NCI-H146 treated with DMSO at 0.1 percent for 48 hours (cell line): ENCODE results near the gene KDR.

Experiments
- DNase-seq: peaks from one replicate; lab custom pipeline; 2025; ENCODE audit not compliant: unreplicated experiment; lab: John Stamatoyannopoulos, UW

The KDR gene

DNA sequence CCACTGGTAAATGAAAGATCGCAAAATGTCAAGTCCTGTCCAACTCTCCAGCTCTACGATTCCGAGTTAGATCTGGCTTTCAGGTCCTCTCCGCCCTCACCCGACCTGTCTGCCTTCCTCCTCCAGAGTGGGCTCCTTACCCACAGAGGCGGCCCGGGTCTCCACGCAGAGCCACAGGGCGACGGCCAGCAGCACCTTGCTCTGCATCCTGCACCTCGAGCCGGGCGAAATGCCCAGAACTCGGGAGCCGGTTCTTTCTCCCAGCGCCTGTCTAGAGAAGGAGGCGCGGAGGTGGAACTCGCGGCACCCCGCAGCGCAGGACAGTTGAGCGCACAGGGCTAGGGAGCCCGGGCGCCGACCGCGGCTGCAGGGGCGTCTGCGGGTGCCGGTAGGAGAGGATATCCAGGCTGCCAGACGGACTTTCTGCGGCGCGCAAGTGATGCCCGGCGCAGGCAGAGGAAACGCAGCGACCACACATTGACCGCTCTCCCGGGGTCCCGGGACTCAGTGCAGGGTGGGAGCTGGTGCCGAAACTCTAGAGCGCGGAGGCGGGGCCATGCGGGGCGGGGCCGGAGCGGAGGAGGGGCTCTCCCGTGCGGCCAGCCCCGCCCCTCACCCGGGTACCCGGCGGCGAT is at the start of gene KDR:
TSS of gene KDR (minus strand) at position 509 of the 635 bp plus-strand sequence. CDS start at position 207, 302 bp downstream.
- DNase-seq = no peak

GRCh38 chr4:55173580-55173979 is 48.2 kb upstream of the KDR start:
- no peak for DNase-seq

DNA sequence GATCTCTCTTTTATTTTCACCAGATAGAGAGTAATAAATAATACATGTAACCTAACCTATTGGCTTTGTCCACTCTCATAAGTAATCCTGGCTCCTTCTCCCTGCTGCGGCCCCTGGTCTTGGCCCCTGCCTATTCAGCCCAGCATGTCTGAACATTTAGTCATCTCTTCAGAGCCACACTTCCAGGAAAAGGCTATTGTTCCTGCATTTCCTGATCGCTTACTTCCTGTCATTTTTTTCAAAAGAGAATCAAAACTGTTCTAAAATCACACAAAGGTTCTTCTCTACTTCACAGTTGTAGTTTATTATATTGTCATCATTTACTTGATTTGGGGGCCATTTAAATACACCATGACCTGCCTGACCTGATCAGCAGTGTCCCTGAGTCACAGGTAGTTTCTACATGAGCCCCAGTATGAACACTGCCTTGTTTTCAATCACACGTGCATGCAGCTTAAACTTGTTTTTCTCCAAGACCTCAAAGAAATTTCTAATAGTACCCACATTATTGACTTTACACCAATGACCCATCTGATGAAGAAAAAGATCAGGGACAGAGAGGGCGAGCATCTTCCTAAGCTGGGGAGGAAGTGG is 47.4 kb upstream of the KDR start:
- no peak for DNase-seq

DNA sequence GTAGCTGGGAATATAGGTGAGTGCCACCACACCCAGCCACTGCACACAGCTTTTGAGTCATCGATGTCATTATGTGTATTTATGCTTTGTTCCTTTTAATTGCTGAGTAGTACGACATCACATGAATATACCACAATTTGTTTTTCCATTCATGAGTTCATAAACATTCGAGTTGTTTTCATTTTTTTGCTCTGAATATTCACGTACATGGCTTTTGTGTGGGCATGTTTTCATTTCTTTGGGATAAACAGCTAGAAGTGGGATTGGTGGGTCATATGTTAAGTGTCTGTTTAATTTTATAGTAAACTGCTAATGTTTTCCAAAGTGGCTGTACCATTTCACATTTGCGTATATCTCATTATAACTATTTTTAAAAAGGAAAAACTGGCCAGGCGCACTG is 45.1 kb upstream of the KDR start:
- no peak for DNase-seq

- no peak for DNase-seq
These were observed 44.1 kb upstream of the KDR start for GRCh38 chr4:55169352-55169961.

- no peak for DNase-seq
These were observed 37.0 kb upstream of the KDR start for GRCh38 chr4:55162396-55162795.

GRCh38 chr4:55161739-55162138 is 36.3 kb upstream of the KDR start:
- DNase-seq = no peak

DNA sequence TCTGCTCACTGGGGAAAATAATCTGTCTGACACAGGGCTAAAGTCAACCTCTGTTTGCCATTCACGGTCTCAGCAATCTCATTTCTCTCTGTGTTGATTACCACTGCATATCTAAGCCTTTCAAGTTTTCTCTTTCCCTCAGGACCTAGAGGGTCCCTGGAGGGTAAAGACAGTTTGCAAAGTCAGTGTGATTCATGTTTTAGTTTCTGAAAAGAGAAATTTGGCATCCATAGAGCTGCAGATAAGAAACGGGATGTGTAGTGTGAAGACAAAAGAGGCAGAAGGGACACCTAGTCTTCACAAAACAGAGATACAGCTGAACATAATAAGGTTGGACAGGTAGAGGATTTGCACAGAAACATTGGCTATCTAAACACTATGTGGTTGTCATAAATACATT is 34.5 kb upstream of the KDR start:
- DNase-seq = no peak

DNA sequence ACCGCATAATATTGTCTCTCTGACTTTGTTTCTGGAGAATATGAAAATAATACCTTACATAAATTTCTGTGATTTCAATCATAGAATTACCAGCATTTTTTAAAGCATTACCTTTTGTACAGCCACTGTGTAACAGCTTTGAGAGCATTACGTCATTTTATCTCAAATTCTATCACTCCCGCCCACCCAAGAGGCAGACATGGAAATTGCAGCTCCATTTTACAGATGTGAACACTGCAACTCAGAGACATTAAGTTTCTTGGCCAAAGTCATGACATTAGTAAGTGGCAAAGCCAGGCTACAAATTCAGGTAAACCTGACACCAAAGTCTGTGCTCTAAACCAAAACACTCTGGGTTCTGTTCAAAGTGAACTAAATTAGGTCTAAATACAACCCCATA is 33.6 kb upstream of the KDR start:
- DNase-seq = no peak

DNA sequence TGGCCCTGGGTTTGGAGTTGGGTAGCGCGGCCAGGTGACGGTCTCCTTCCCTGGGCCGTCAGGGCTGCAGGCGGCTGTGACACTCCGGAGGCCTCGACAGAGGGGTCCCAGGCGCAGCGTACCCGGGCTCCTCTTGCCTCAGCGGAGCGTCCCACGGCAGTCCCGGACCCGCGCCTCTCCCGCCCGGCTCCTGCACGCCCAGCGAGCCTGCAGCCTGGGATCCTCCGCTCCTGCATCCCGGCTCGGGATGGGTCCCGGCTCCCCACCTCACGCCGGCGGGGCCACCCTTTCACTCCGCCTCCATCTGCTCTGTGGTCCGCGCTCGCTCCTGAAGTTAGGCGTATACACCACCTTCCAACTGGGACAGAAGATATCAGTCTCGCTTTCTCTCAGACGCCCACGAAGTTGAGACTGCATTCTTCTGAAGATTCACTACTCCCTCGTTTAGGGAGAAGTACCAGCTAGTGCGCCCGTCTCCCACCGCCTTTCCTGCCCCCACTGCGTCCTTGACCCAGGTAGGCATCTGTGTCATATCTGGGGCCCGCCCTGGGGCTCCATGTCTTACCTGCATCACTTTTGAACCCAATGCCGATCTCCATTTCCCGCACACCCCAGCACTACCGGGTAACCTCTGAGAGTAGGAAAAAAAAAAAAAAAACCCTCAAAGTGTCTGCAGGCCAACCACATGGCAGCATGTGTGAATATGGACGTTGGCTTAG is 32.3 kb upstream of the KDR start:
- DNase-seq = no peak

DNA sequence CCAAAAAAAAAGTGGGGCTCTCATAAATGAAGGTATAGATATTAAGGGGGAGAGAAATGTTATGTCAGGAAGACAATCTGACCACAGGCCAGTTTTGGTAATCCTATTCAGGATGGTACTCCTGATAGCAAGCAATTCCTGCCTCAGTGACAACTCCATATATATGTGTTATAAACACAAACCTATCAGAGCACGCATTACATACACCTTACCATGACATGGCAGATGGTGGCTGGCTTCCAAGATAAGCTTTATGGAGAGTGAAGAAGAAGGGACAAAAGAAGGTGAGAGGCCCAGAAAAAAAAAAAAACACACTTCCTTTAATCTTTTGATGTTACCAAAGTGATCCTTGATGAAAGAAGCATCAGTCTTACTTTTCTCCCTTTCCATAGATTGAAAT is 29.5 kb upstream of the KDR start:
- DNase-seq = no peak

DNA sequence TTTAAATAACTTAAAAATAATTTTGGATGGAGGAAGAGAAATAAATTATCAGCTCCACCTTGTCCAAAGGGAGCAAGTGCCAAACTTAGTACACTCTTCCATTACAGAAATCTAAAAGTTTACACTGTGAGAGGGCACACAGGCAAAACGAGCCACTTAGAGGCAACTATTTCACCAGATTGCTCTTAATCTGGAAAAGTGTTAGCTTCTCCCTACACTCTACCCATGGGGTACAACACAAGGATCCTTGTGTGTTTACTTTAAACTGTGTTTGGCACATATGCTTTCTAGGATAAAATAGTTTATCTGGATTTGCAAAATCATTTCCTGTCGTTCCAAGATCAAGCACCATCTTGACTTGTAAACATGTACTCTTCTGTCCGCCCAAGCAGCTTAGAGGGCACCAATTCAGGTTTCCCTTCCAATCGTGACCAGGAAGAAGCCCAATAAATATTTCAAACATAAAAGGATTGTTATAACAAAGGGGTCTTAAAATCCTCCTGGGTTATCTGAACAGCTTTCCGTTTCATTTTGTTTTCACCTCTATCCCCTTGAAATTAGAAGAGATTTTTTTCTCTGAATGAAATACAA is 29.0 kb upstream of the KDR start:
- DNase-seq = no peak

- DNase-seq = no peak
These were observed 18.5 kb upstream of the KDR start for GRCh38 chr4:55143858-55144257.

- DNase-seq = no peak
These were observed 13.0 kb upstream of the KDR start for GRCh38 chr4:55138367-55138766.

GRCh38 chr4:55136634-55137033 is 11.2 kb upstream of the KDR start:
- no peak for DNase-seq

GRCh38 chr4:55133951-55134350 is 8.6 kb upstream of the KDR start:
- DNase-seq = no peak

- no peak for DNase-seq
These were observed 7.4 kb upstream of the KDR start for GRCh38 chr4:55132775-55133174.

DNA sequence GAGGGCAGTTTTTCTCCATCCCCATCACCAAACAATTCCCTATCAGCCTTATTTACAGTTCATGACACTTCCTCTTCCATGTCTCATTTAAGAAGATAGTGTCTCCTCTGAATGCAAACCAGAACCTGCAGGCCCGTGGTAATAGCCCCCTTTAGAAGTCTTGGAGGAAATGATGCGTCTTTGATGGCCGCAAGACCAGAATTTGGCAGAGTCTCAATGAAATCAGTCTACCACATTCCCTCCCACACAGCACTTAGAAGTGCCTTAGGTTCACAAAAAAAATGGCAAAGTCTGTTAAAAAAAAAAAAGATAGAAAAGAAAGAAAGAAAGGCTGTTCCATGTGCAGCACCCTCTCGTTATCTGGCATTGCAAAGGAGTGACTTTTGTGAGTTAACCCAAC is 2.1 kb upstream of the KDR start:
- DNase-seq = no peak

GRCh38 chr4:55127053-55127452 is 1.7 kb upstream of the KDR start:
- DNase-seq = no peak

GRCh38 chr4:55125763-55126541 is 557 bp upstream of the KDR start:
- no peak for DNase-seq
